HFF-Myc (cell line): Measurements from ENCODE around the gene GSG1L2.

Experiments
- DNase-seq: peaks from one replicate; pipeline ENCODE4 v3.0.0-alpha.2; 2011; ENCODE audit warnings: low read depth; ENCODE audit errors: extremely low read depth
- H3K4me3 ChIP-seq: replicated peaks from 2 replicates; pipeline ENCODE4 v1.5.1; 2011; ENCODE audit warnings: low read depth, mild to moderate bottlenecking, control low read depth, low read length
- CTCF ChIP-seq: IDR thresholded peaks from 2 replicates; pipeline ENCODE4 v1.5.1; 2012; ENCODE audit warnings: mild to moderate bottlenecking, low read depth, low read length, control low read depth; ENCODE audit errors: missing control alignments

The GSG1L2 gene

GRCh38 chr17:9771465-9771864 is 50.4 kb downstream of the GSG1L2 start:
- no peak overlapping the region for H3K4me3 ChIP-seq
- DNase-seq, result no peak
- TF ChIP-seq CTCF, result no peak

- no peak for TF ChIP-seq CTCF
- no peak overlapping the region for H3K4me3 ChIP-seq
- no peak for DNase-seq
These were observed 52.7 kb downstream of the GSG1L2 start for GRCh38 chr17:9769036-9769695.

GRCh38 chr17:9768381-9768934 is 53.4 kb downstream of the GSG1L2 start:
- H3K4me3 ChIP-seq, result no peak overlapping the region
- peak; percentile 31 for TF ChIP-seq CTCF
- DNase-seq, result peak; percentile 25

- no peak for DNase-seq
- no peak overlapping the region for H3K4me3 ChIP-seq
- TF ChIP-seq CTCF, result no peak
These were observed 54.4 kb downstream of the GSG1L2 start for GRCh38 chr17:9767432-9767991.

- TF ChIP-seq CTCF, result no peak
- H3K4me3 ChIP-seq, result no peak overlapping the region
- no peak for DNase-seq
These were observed 54.9 kb downstream of the GSG1L2 start for GRCh38 chr17:9766970-9767369.

- DNase-seq, result no peak
- H3K4me3 ChIP-seq, result no peak overlapping the region
- TF ChIP-seq CTCF, result no peak
These were observed 56.6 kb downstream of the GSG1L2 start for GRCh38 chr17:9765322-9765721.
